HL-60/S4 (cell line): ENCODE measurements around the gene HMGB2.

Source experiments
- in situ Hi-C: fragments of 300-500 bp; cut with MboI; formaldehyde crosslinking; loops from 2 replicates; pipeline ENCODE4 v1.14.3; 2022; ENCODE audit warnings: low sequenced_read_pairs

Gene HMGB2

GRCh38 chr4:173334085-173334890, at the start of gene HMGB2:
TSS of gene HMGB2 (minus strand) at chr4:173334358. CDS start at chr4:173333649, 709 bp downstream.
- in situ Hi-C loops: no loop called here

DNA sequence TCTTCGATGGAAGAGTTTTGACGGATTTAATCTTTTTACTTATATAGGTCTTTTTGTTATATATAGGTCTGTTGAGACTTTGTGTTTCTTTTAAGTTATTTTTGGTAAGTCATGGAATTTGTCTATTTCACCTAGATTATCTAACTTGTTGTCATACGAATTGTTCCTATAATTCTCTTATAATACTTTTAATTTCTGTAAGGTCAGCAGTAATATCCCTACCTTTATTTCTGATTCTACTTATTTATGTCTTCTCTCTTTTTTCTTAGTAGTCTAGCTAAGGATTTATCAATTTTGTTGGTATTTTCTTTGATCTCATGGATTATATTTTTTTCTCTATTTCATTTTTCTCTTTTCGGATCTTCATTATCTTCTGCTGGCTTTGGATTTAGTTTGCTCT, 48.2 kb upstream of the HMGB2 start:
- in situ Hi-C loops: no loop called here

DNA sequence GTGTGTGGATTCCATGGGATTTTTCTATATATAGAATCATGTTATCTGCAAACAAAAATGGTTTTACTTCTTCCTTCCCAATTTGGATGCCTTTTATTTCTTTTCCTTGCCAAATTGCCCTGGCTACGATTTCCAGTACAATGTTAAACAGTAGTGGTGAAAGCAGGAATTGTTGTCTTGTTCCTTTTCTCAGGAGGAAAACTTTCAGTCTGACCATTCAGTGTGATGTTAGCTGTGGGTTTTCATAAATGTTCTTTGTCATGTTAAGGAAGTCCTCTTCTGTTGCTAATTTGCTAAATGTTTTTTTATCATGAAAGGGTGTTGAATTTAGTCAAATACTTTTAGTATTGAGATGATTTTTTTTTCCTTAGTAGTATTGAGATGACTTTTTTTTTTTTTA, 47.5 kb upstream of the HMGB2 start:
- in situ Hi-C loops: no loop called here

GRCh38 chr4:173380987-173381386, 46.8 kb upstream of the HMGB2 start:
- in situ Hi-C loops: no loop called here

GRCh38 chr4:173379929-173380328, 45.8 kb upstream of the HMGB2 start:
- in situ Hi-C loops: no loop called here

GRCh38 chr4:173374588-173374987, 40.4 kb upstream of the HMGB2 start:
- in situ Hi-C loops: no loop called here

DNA sequence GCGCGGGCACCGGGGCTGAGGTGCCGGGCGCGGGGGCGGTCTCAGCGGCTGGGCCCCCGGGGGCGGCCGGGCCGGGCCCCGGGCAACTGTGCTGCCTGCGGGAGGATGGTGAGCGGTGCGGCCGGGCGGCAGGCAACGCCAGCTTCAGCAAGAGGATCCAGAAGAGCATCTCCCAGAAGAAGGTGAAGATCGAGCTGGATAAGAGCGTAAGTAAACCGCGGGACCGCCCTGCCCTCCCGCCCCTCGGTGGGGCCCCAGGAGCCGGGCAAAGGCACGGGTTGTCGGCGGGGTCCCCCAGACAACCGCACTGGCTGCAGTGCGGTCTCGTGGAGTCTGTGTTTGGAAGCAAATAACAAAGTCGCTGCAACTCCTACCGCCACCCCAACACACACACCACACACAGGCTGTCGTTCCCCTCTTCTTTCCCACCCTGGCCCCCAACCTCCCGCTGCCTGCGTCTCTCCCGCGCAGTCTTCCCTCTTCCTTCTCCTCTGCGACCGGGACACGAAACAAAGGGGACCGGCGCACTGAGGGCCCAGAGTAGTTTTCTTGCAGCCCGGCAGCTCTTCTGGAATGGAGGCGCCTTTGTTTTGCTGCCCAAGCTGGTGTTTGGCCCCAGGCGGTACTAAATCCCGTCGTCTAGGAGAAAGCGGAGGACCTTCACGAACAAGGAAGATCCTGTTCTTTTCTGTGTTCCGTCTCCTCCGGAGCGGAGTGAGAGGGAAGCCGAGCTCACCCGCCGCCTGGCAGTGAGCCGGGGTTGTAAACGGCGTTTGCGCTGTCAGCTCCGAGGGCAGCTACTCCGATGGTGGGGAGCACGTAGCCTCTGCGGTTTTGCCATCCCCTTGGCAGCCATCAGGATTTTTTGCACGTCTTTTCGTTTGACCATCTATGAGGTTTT, 37.4 kb upstream of the HMGB2 start:
- in situ Hi-C loops: no loop called here

DNA sequence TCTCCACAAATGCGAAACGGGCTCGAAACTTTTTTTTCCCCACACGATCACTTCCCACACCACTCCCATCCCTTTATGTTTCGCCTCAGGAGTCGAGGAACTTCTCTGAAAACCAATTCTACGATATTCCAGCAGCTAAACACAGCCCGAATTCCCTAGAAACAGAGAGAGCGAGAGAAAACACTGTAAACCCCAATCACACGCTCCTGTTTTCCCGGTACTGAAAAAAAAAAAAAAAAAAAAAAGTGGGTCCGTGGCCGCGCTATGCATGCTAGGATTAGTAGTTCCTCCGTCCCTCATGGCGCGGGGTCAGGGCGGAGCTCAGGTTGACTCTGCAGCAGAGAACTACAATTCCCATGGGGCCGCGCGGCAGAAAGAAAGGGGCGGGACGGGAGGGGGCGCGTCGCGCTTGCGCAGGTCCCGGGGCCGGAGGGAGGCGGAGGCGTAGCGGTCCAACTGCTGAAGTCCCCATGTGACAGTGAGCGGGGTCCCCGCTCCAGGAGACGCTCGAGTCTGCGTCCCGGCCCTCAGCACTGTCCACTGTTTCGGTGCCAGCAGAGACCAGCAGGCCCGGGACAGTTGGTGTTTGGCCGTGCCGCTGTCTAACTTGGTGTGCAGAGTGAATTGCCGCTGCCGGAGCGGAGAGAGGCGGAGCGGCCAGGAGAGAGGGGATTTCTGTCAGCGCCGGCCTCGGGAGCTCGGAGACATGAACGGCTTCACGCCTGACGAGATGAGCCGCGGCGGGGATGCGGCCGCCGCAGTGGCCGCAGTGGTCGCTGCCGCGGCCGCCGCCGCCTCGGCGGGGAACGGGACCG, 36.5 kb upstream of the HMGB2 start, which contains the start of gene SAP30:
TSS of gene SAP30 (plus strand) at position 478 of the 815 bp plus-strand sequence. CDS start at position 707, 229 bp downstream.
- in situ Hi-C loops: no loop called here

GRCh38 chr4:173370130-173370476, 35.9 kb upstream of the HMGB2 start:
- in situ Hi-C loops: no loop called here

GRCh38 chr4:173367946-173368345, 33.8 kb upstream of the HMGB2 start:
- in situ Hi-C loops: no loop called here

DNA sequence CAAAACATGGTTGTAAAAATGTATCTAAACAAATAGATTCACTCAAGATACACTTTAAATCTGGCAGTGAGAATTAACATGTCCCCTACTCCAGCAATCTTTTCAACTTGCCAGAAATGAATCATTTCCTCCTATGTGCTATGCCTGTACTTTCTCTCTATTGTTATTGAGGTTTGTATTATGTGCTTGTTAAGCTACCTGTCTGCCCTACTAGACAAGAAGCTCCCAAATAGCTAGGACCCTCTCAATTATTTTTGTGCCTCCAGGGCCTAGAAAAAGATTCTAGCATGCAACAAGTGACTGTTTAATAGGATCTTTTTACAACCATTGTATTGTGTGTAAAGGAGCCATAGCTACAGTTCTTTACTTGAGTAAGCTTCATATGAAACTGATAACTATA, 33.1 kb upstream of the HMGB2 start:
- in situ Hi-C loops: no loop called here

DNA sequence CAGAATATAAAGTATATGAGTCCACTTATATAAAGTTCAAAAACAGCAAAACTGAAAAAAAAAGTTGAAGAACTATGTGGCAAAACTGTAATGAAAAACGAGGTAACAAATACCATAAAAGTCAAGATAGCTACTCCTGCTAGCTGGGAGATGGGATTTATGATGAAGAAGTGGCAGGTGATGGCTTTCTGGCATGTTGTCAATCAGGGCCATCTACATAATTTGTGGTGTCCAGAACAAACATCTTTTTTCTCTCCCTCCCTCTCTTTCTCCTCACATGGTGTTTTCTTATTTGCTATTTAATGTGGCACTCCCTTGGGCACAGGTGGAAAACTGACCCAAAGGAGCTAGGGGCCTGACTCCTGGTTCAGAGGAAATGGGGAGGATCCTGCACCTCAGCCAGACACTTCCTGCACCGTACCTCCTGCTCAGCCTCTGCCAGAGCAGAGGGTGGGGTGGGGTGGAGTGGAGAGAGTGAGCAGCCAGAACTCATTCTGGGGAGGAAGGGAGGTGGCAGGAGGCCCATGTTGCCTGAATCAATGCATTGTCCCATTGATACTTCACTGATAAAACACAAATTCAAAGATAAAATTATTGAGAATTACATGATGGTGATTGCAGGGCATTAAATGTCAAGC, 31.3 kb upstream of the HMGB2 start:
- in situ Hi-C loops: no loop called here

DNA sequence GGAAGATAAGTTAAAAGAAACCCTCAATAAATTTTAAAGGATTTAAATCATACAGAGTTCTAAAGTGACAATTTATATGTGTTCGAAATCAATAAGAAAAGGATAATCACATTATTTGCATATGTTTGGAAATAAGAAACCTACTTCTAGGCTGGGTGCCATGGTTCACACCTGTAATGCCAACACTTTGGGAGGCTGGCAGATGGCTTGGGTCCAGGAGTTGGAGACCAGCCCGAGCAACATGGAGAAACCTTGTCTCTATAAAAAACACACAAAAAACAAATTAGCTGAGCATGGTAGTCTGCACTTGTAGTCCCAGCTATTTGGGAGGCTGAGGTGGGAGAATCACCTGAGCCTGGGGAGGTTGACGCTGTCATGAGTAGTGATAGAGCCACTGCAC, 28.5 kb upstream of the HMGB2 start:
- in situ Hi-C loops: no loop called here

DNA sequence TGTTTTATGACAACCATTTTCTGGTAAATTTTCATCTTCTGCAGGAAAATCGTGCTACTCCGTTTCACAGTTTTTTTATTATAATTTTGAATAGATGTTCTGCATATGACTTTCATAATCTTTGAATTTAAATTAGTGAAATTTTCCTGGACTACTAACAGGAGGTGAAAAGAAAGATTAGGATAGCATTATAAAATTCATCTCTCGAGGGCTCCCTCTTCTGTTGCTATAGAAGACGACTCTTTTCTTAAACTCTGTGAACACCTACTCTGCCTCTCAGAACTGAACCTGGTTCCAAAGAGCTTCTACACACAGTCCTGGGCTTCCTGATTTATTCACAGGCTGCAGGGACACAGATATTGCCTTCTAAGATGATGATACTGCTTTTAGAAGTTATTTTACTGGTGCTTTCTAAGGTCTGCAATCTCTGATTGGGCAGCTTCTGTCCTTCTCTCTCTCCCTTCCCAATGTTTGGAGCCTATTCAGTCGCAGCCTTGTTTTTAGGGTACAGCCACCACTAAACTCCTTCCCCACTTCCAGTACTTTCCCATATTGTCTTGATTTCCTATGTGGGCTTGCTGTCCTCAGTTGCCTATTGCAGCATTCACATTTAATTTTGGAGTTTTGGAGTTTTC, 26.5 kb upstream of the HMGB2 start:
- in situ Hi-C loops: no loop called here

DNA sequence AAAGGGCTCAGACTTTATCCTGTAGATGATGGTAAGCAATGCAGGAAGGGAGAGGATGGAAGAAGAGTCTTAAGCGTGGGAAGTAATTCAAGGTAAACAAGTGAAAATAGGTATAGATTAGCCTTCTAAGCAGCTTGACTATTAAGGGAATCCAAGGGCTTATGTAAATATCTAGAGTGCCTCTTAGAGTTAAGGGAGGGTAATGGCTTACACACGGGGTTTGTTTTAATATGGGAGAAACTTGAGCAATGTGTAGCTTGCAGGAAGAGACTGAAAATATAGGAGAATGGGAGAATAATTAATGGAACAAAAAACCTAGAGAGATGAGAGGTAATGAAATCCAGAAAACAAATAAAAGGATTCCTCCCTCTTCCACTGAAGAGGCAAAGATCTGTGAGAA, 23.8 kb upstream of the HMGB2 start:
- in situ Hi-C loops: no loop called here

- in situ Hi-C loops: no loop called here
Observed at GRCh38 chr4:173347467-173347866, 13.3 kb upstream of the HMGB2 start.

GRCh38 chr4:173346074-173346473, 11.9 kb upstream of the HMGB2 start:
- in situ Hi-C loops: no loop called here

GRCh38 chr4:173345648-173346047, 11.5 kb upstream of the HMGB2 start:
- in situ Hi-C loops: no loop called here

GRCh38 chr4:173343832-173344397, 9.8 kb upstream of the HMGB2 start:
- in situ Hi-C loops: no loop called here

DNA sequence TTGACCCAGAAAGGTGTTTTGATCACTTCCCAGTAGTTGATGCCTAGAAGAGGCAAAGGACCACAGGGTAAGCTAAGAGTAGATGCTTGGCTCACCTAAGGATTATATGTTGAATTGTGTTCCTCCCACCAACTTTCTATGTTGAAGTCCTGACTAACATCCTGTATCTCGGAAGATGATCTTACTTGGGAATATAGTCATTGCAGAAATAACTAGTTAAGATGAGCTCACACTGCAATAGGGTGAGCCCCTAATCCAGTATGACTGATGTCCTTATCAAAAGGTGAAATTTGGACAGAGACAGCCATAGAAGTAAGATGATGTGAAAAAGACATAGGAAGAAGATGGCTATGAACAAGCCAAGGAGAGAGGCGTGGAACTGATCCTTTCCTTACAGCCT, 3.3 kb upstream of the HMGB2 start:
- in situ Hi-C loops: no loop called here
